ENCODE data around the gene ATP8A1.

DNA sequence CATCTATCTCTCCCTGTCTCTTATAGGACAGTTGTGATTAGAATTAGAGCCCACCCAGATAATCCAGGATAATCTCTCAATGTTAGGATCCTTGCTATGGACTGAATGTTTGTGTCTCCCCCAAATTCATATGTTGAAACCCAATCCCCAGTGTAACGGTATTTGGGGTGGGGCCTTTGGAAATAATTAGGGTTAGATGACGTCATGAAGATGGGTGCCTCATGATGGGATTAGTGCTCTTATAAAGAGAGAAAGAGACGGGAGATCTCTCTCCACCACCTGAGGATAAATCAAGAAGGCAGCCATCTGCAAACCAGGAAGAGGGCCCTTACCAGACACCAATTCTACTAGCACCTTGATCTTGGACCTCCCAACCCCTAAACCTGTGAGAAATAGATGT, 293.3 kb downstream of the ATP8A1 start:
- TF ChIP-seq, protein P1, sequence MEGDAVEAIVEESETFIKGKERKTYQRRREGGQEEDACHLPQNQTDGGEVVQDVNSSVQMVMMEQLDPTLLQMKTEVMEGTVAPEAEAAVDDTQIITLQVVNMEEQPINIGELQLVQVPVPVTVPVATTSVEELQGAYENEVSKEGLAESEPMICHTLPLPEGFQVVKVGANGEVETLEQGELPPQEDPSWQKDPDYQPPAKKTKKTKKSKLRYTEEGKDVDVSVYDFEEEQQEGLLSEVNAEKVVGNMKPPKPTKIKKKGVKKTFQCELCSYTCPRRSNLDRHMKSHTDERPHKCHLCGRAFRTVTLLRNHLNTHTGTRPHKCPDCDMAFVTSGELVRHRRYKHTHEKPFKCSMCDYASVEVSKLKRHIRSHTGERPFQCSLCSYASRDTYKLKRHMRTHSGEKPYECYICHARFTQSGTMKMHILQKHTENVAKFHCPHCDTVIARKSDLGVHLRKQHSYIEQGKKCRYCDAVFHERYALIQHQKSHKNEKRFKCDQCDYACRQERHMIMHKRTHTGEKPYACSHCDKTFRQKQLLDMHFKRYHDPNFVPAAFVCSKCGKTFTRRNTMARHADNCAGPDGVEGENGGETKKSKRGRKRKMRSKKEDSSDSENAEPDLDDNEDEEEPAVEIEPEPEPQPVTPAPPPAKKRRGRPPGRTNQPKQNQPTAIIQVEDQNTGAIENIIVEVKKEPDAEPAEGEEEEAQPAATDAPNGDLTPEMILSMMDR (IDR thresholded peaks at IDR 0.05), result no peak
- no peak for TF ChIP-seq POLR2A (IDR thresholded peaks at IDR 0.05)
